H1 (cell line): Measurements from ENCODE around the gene FBXL17. TPM values are rescaled to one million over a fixed set of nuclear protein-coding genes. Genes with fewer than 3 reads are reported as not detected.

Source experiments
- CTBP2 ChIP-seq: IDR thresholded peaks from 2 replicates; pipeline ENCODE4 v1.7.0; 2011; ENCODE audit warnings: borderline replicate concordance, mild to moderate bottlenecking, moderate library complexity, mixed read lengths, low read length; ENCODE audit not compliant: insufficient read depth, insufficient read length
- HDAC2 ChIP-seq, 2 experiments: fragments of 300-600 bp in 1 of 2; sonication (generic) in 1 of 2; IDR thresholded peaks; 2 replicates each; pipeline ENCODE4 v1.6.1; 2011 to 2012; ENCODE audit warnings: low read depth in 2 of 2, low read length in 2 of 2, mild to moderate bottlenecking in 2 of 2, moderate library complexity in 2 of 2, borderline replicate concordance in 1 of 2, inconsistent platforms in 1 of 2
- RXRA ChIP-seq: IDR thresholded peaks from 2 replicates; pipeline ENCODE4 v1.6.1; 2011; ENCODE audit warnings: low read depth, mild to moderate bottlenecking, low read length, moderate library complexity; ENCODE audit not compliant: insufficient read depth
- TAF7 ChIP-seq: optimal IDR thresholded peaks from 2 replicates; pipeline ENCODE3; 2011; ENCODE audit warnings: low read depth, mild to moderate bottlenecking, inconsistent platforms, low read length, moderate library complexity, borderline replicate concordance
- polyA plus RNA-seq, 7 experiments: library from polyadenylated mRNA; depleted of rRNA in 3 of 7; stranded (reverse) in 5 of 7; unstranded in 2 of 7; fragments of >200 nt in 5 of 7; fragments of 200-250 nt in 2 of 7; gene quantifications; 1 replicate in 5 of 7; 2 replicates in 1 of 7; 4 replicates in 1 of 7; pipeline versions ENCODE4 v1.2.1 to v1.2.3, GENCODE V29; 2011 to 2013; ENCODE audit warnings: missing spikeins in 2 of 7, mixed read lengths in 2 of 7
- total RNA-seq: library from RNA; stranded (reverse); fragmentation: NEBNext Ultra II Directional; extraction: Animal tissue kit (Norgen Biotek cat#: 25700); gene quantifications from 2 replicates; pipeline ENCODE4 v1.2.1, GENCODE V29; 2021

FBXL17 gene
- total and polyA plus RNA-seq, 2 of the 8 experiments (the other 6 are each of a cell fraction or from before 2014, with no cell fraction given): 0.35 to 4.3 TPM

DNA sequence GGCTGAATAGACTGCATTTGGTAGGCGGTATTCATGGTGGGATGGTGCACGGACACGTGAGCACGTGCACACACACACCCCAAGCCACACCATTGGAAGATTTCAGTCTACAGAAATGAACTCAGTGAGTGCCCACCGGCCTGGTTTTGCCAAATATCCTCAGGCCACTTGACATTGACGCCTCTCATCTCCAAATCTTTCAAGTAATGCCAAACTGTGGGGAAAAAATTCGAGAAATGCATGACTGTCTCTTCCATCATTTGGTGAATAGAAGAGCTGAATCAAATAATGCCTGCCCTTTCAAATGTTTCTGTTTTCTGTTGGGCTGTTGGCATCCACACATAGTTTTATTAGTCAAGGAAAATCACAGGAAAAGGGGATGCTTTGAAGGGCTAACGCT, 528.9 kb downstream of the FBXL17 start (continued):
- TF ChIP-seq RXRA (no peak), CTBP2 (no peak), TAF7 (no peak), HDAC2 (IDR thresholded peaks at IDR 0.05; ENCODE audit: borderline replicate concordance in 1 of 2, low read depth in 2 of 2, low read length in 2 of 2) (no peak)
